CD14-positive monocyte (primary cell): ENCODE results near the gene RYR2. TPM values are rescaled to one million over a fixed set of nuclear protein-coding genes. Genes with fewer than 3 reads are reported as not detected.

Experiments used
- DNase-seq, 3 donors: peaks; one replicate each; pipeline ENCODE4 v3.0.0-alpha.2; 2011 to 2022
- H2AFZ ChIP-seq: 2 replicates; pipeline ENCODE4 v1.6.0; 2012; ENCODE audit warnings: mild to moderate bottlenecking, low read depth, low read length, inconsistent platforms; ENCODE audit not compliant: insufficient read depth, poor library complexity, severe bottlenecking
- H3K27ac ChIP-seq, 2 donors: 1 replicate in 1 of 2; 2 replicates in 1 of 2; pipeline ENCODE4 v1.5.1; 2012 to 2013; ENCODE audit warnings: low read length in 2 of 2, control low read depth in 1 of 2, inconsistent platforms in 1 of 2, low read depth in 1 of 2, mild to moderate bottlenecking in 1 of 2
- H3K27me3 ChIP-seq, 2 donors: one replicate each; pipeline versions ENCODE4 v1.6.0 to v1.6.1; 2011 to 2013; ENCODE audit warnings: low read length in 2 of 2; ENCODE audit not compliant: control insufficient read depth in 2 of 2, insufficient read depth in 2 of 2
- H3K36me3 ChIP-seq, 2 donors: replicated peaks in 1 of 2; 1 replicate in 1 of 2; 2 replicates in 1 of 2; pipeline versions ENCODE4 v1.5.1 to v1.6.1; 2012 to 2013; ENCODE audit warnings: low read length in 2 of 2, control low read depth in 1 of 2, inconsistent platforms in 1 of 2, mild to moderate bottlenecking in 1 of 2; ENCODE audit not compliant: insufficient read depth in 2 of 2, control insufficient read depth in 1 of 2
- H3K4me1 ChIP-seq, 2 donors: 1 replicate in 1 of 2; 2 replicates in 1 of 2; pipeline versions ENCODE4 v1.5.1 to v1.6.1; 2012 to 2013; ENCODE audit warnings: low read length in 2 of 2, control low read depth in 1 of 2, inconsistent platforms in 1 of 2, mild to moderate bottlenecking in 1 of 2, moderate library complexity in 1 of 2; ENCODE audit not compliant: insufficient read depth in 2 of 2, control insufficient read depth in 1 of 2
- H3K4me2 ChIP-seq: replicated peaks from 2 replicates; pipeline ENCODE3; 2012; ENCODE audit warnings: low read length, moderate library complexity, mild to moderate bottlenecking; ENCODE audit not compliant: poor library complexity, severe bottlenecking; ENCODE audit errors: extremely low read depth
- H3K4me3 ChIP-seq, 3 experiments: fragments of 200-600 bp in 1 of 3; sonication (generic) in 1 of 3; replicated peaks in 1 of 3; 1 replicate in 2 of 3; 2 replicates in 1 of 3; pipeline ENCODE4 v1.5.1; 2011 to 2013; ENCODE audit warnings: low read length in 3 of 3, mild to moderate bottlenecking in 3 of 3, control low read depth in 2 of 3, low read depth in 2 of 3, inconsistent platforms in 1 of 3, moderate library complexity in 1 of 3
- H3K79me2 ChIP-seq: 2 replicates; pipeline ENCODE4 v1.6.0; 2012; ENCODE audit warnings: mild to moderate bottlenecking, control low read depth, inconsistent platforms, low read length, moderate library complexity; ENCODE audit not compliant: insufficient read depth
- H3K9ac ChIP-seq: 2 replicates; pipeline ENCODE4 v1.6.0; 2017; ENCODE audit warnings: low read length, mild to moderate bottlenecking; ENCODE audit not compliant: insufficient read depth, poor library complexity, severe bottlenecking
- H3K9me3 ChIP-seq, 2 donors: replicated peaks in 1 of 2; 1 replicate in 1 of 2; 2 replicates in 1 of 2; pipeline versions ENCODE4 v1.5.1 to v1.6.1; 2012 to 2013; ENCODE audit warnings: low read length in 2 of 2, control low read depth in 1 of 2; ENCODE audit not compliant: control insufficient read depth in 1 of 2, insufficient read depth in 1 of 2
- H4K20me1 ChIP-seq: 2 replicates; pipeline ENCODE4 v1.6.0; 2012; ENCODE audit warnings: mild to moderate bottlenecking, low read length, control low read depth, moderate library complexity; ENCODE audit not compliant: insufficient read depth
- H3K27ac Mint-ChIP-seq, 7 donors: one replicate each; pipeline ENCODE4 v1.8.0; 2020; ENCODE audit warnings: mild to moderate bottlenecking in 7 of 7, mixed read lengths in 7 of 7, moderate library complexity in 6 of 7, inconsistent platforms in 2 of 7
- H3K27me3 Mint-ChIP-seq, 3 donors: one replicate each; pipeline ENCODE4 v1.8.0; 2021 to 2022; ENCODE audit warnings: low read depth in 3 of 3, mild to moderate bottlenecking in 3 of 3, mixed read lengths in 3 of 3, moderate library complexity in 3 of 3, inconsistent platforms in 1 of 3
- H3K36me3 Mint-ChIP-seq, 2 donors: one replicate each; pipeline ENCODE4 v1.8.0; 2020; ENCODE audit warnings: mixed read lengths in 2 of 2, inconsistent platforms in 1 of 2, mild to moderate bottlenecking in 1 of 2
- H3K4me1 Mint-ChIP-seq: one replicate; pipeline ENCODE4 v1.8.0; 2020; ENCODE audit warnings: mild to moderate bottlenecking, mixed read lengths
- H3K4me3 Mint-ChIP-seq, 2 donors: one replicate each; pipeline ENCODE4 v1.8.0; 2020; ENCODE audit warnings: mild to moderate bottlenecking in 2 of 2, mixed read lengths in 2 of 2, moderate library complexity in 1 of 2
- H3K9me3 Mint-ChIP-seq, 7 donors: one replicate each; pipeline ENCODE4 v1.8.0; 2020 to 2022; ENCODE audit warnings: mixed read lengths in 7 of 7, mild to moderate bottlenecking in 6 of 7, moderate library complexity in 6 of 7, inconsistent platforms in 2 of 7
- WGBS: methylation state at CpG from one replicate; pipeline ENCODE4 v1.1.5; 2013; ENCODE audit warnings: missing lambda C conversion rate; ENCODE audit not compliant: insufficient coverage; 5-methylcytosine and 5-hydroxymethylcytosine counted together
- intact Hi-C, 2 donors: fragments of 100-400 bp; cut with micrococcal nuclease; formaldehyde crosslinking; loops; one replicate each; pipeline versions ENCODE4 v1.15.0 to v1.15.1; 2023
- polyA plus RNA-seq, 3 donors: library from polyadenylated mRNA; depleted of rRNA in 1 of 3; unstranded in 2 of 3; stranded (reverse) in 1 of 3; fragments of 300-500 nt in 2 of 3; fragments of >200 nt in 1 of 3; fragmentation: Illumina TruSeq in 2 of 3; gene quantifications; 1 replicate in 2 of 3; 2 replicates in 1 of 3; pipeline ENCODE4 v1.2.3, GENCODE V29; 2012 to 2021
- TF ChIP-seq, protein P1 (sequence below): fragments of 200-600 bp; IDR thresholded peaks from one replicate; pipeline ENCODE4 v1.8.0; 2022; ENCODE audit warnings: antibody characterized with exemption, mild to moderate bottlenecking

Gene RYR2
- polyA plus RNA-seq, 3 donors = not detected

DNA sequence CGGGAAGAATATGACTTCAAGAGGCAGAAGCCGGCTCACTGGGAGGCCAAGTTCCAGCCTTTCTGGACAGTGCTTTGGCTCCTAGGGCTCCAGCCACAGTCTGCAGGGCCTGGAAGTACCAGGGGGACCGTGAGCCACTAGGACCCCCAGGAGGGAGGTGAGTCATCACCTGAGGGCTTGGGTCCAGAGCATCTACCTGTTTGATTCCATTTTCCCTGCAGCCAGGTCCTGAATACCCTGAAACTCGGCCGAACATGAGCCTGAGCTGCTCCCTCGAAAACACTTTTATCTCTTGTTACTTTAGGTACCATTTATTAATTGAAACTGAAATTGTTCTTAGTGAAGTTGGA is 164.1 kb downstream of the RYR2 start:
- no peaks in the 10 kb centered on the region for H3K79me2 ChIP-seq
- no peaks in the 10 kb centered on the region for H3K36me3 ChIP-seq
- Mint-ChIP-seq H3K36me3 (no peaks in the 10 kb centered on the region), H3K27me3 (peaks cover 1 to 4% (median 4%) of the 10 kb centered on the region in 3 donors), H3K27ac (no peak overlapping the region), H3K9me3 (peaks cover 0 to 6% (median 4%) of the 10 kb centered on the region in 7 donors), H3K4me1 (no peaks in the 10 kb centered on the region), H3K4me3 (no peak overlapping the region)
- H2AFZ ChIP-seq = no peak overlapping the region
- H4K20me1 ChIP-seq = no peaks in the 10 kb centered on the region
- TF ChIP-seq, protein P1, sequence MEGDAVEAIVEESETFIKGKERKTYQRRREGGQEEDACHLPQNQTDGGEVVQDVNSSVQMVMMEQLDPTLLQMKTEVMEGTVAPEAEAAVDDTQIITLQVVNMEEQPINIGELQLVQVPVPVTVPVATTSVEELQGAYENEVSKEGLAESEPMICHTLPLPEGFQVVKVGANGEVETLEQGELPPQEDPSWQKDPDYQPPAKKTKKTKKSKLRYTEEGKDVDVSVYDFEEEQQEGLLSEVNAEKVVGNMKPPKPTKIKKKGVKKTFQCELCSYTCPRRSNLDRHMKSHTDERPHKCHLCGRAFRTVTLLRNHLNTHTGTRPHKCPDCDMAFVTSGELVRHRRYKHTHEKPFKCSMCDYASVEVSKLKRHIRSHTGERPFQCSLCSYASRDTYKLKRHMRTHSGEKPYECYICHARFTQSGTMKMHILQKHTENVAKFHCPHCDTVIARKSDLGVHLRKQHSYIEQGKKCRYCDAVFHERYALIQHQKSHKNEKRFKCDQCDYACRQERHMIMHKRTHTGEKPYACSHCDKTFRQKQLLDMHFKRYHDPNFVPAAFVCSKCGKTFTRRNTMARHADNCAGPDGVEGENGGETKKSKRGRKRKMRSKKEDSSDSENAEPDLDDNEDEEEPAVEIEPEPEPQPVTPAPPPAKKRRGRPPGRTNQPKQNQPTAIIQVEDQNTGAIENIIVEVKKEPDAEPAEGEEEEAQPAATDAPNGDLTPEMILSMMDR = no peak
- H3K27ac ChIP-seq = no peak overlapping the region
- DNase-seq = no peak
- no peak overlapping the region for H3K9ac ChIP-seq
- H3K4me3 ChIP-seq = no peak overlapping the region
- H3K27me3 ChIP-seq = no peaks in the 10 kb centered on the region
- no peak overlapping the region for H3K4me2 ChIP-seq
- 96% methylated on average over 3 of the region's 6 CpGs for WGBS
- intact Hi-C loops = no loop called here
- peaks cover 9 to 10% of the 10 kb centered on the region in 2 donors for H3K9me3 ChIP-seq
- no peaks in the 10 kb centered on the region for H3K4me1 ChIP-seq

DNA sequence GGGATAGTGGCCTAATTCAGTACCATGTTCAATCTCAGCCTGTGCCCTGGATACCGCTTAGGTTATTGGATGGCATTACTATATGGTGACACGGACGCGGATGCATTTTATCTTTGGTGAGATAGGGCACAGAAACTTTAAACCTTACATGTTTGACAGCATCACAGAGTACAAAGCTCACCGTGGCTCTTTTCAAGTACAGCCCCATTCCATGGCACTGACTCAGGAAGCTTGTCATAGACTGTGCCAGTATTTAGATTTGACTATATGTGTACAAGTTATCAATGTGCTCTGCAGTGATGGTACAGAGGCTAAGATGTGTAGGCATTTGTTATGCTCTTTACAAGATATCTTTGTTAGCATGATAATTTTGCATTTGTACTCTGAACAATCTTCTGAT is 169.0 kb downstream of the RYR2 start:
- Histone ChIP-seq H3K4me3 (no peak overlapping the region), H3K9ac (no peak overlapping the region), H2AFZ (no peak overlapping the region), H3K4me1 (no peaks in the 10 kb centered on the region), H4K20me1 (no peaks in the 10 kb centered on the region), H3K27me3 (no peaks in the 10 kb centered on the region), H3K4me2 (no peak overlapping the region), H3K27ac (no peak overlapping the region), H3K36me3 (no peaks in the 10 kb centered on the region), H3K79me2 (no peaks in the 10 kb centered on the region), H3K9me3 (peaks cover 0 to under 1% of the 10 kb centered on the region in 2 donors)
- Mint-ChIP-seq H3K4me3 (no peak overlapping the region), H3K27ac (no peak overlapping the region), H3K27me3 (peaks cover 0 to 5% (median 4%) of the 10 kb centered on the region in 3 donors), H3K4me1 (no peaks in the 10 kb centered on the region), H3K9me3 (no peaks in the 10 kb centered on the region), H3K36me3 (no peaks in the 10 kb centered on the region)
- TF ChIP-seq, protein P1 = no peak
- WGBS = no CpG with 5 or more reads among the region's 5 CpGs
- intact Hi-C loops = no loop called here
- no peak for DNase-seq
